Activated CD4-positive, alpha-beta T cell treated with anti-CD3 and anti-CD28 coated beads, Interleukin-2, Interleukin-4, amounts not matched to agents 100 ng/mL and 50 ng/mL, durations not matched to agents 16 hours and 8 hours (primary cell): ENCODE measurements around the gene ARMC2.

Experiments used
- DNase-seq: peaks from one replicate; pipeline ENCODE4 v3.0.0-alpha.2; 2020; ENCODE audit warnings: low spot score

The ARMC2 gene

DNA sequence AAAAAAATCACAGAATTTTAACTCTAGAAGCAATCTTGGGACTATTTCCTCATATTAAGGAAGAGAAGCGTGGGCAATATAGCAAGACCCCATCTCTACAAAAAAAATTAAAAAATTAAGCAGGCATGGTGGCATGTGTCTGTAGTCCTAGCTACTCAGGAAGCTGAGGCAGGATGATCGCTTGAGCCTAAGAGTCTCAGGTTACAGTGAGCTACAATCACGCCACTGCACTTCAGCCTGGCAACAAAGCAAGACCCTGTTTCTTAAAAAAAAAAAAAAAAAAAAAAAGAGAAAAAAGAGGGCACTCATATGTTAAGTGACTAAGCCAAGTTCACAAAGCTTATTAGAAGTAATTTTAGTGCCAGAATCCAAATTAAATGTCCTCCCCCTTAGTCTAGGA, 145.7 kb downstream of the ARMC2 start:
- no peak for DNase-seq

DNA sequence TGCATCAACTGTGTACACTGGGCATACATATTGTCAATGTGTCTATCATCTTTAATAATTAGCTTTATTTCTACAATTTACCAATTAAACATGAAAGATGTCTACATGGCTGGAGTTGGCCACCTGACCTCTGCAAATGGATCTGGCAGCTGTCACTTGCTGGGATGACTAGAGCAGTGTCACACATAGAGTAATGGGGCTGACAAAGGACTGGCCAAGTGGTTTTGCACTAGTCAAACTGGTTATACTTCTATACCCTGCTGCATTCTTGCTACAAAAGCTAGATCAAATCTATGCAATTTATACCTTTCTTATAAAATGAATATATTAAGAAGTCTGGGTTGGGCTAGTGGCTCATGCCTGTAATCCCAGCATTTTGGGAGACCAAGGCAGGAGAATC, 147.1 kb downstream of the ARMC2 start:
- DNase-seq = no peak

- DNase-seq = no peak
Observed at GRCh38 chr6:108996208-108996607, 148.0 kb downstream of the ARMC2 start.

DNA sequence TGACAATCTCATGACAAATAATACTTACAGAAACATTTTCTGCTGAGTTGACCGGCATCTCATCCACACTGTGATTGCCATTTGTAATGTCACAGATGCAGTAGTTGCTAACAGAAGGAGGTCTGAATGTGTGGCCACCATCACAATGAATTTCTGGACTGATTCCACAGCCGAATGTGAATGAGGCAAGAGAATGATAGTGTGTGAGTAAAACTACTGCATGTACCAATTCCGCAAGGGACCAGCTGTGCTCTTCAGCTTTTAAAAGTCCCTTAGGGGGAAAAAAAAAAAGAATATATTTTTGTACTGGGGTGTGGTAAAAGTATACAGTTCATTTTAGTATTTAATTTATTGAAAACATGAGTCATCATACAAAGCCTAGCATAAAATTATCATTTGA, 150.3 kb downstream of the ARMC2 start:
- DNase-seq = no peak

DNA sequence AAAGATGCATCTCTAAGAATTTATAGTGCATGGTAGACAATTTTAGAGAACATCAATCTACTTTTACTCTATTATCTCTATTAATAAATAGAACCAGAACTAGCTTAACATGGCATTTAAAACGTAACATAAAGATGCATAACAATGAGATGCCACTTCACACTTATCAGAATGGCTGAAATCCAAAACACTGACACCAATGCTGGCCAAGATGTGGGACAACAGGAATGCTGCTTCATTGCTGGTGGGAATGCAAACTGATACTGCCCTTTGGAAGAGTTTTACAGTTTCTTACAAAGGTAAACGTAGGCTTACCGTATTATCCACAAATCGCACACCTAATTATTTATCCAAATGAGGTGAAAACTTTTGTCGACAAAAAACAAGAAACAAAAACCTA, 151.2 kb downstream of the ARMC2 start:
- DNase-seq = no peak

DNA sequence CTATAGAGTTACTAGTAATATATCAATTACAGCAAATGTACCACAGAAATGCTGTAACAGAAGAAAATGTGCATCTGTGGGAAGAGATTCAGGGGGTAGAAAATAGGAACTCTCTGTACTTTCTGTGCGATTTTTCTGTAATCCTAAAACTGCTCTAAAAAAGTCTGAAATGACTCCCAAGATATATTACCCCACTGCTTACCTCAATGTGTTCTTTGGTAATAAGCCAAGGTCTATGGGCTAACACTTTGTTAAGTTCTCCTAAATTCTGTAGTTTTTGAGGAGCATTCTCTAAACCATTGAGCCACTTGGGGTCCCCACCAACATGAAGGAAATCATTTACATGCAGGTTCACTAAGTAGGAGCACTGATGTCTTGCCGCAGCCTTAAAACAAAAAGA, 152.1 kb downstream of the ARMC2 start:
- no peak for DNase-seq

DNA sequence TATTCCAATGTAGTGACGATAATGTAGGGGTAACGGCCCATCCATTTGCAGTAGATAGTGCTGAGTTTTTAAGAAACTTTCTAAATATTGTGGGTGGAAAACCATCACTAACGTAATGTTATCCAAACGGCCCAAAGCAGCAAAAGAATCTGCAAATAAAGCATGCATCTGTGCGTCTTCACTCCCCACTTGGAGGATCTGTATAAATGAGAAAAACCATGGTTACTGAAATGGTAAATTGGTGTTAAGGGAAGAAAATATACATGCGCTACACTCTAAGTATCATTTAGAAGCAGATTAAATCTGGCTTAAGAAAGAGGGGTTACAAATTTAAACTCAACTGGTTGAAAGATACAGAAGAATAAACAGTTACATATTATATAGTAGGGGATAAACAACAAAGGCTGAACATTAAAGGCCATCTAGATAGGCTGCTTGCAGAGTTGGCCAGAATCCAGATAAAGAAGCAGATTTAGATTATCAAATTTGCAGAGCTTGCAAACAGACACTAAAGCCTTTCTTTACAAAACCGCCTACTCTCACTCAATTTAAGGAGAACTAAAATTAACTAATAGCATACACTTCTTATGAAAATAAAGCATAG, 153.2 kb downstream of the ARMC2 start:
- DNase-seq = no peak

DNA sequence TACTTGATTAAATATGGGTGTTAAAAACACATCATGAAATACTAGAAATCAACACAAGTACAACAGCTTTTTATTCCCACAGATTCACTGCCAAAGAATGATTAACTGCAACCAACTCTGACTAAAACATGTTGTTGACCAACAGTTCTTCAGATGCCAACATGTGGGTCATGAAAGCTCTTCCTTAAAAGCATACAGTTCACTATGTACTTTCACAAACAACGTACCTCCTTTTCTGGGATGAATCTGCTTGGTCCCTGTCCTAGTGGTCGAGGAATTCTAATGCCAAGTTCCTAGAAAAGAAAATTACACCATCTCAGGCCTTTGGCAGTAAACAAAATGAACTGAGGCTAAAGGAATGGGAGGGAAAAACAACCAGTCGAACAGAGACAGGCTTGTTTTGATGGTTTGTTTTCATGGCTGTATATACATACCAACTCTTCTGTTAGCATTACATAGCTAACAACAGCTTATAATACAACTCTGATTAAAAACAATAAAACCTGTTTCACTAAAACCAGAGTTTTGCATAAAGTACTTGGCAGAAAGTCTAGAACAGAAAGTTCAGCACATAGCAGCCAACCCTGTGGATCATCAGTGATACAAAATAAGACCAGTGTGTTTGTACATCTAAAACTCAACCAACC, 154.0 kb downstream of the ARMC2 start:
- no peak for DNase-seq

DNA sequence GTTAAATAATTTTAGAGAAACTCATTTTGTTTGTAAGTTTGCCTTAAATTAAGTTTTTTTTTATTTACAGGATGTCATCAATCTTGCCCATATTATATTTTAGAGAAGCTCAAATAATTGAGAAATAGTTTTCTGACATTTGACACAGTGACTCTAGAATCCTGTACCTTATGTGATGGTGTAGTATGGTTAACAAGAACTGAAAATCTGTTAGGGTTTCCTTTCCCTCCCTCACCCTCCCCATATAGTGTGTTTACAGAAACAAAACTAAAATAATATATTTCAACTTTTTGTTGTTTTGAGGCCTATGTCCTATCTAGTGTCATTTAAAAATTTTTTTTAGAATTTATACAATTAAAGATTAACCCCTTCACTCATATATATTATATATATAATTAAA, 154.7 kb downstream of the ARMC2 start:
- no peak for DNase-seq

DNA sequence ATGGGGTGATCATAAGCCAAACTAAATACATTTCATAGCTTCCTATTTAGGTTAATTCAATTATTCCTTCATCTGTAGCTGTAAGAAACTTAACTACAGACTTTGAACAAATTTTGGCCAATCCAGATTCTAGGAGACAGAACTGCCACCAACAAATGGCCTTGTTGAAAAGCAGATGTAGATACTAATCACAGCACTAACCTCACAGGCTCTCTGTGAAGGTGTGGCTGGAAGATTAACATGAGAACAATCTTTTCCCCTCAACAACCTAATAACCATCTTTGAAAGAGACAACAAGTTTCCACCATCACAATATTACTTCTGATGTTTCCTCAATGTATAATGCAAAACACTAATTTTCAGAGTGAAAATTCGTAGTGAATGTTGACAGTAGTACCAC, 158.6 kb downstream of the ARMC2 start:
- no peak for DNase-seq

- DNase-seq = no peak
Observed at GRCh38 chr6:109007521-109007920, 159.3 kb downstream of the ARMC2 start.

DNA sequence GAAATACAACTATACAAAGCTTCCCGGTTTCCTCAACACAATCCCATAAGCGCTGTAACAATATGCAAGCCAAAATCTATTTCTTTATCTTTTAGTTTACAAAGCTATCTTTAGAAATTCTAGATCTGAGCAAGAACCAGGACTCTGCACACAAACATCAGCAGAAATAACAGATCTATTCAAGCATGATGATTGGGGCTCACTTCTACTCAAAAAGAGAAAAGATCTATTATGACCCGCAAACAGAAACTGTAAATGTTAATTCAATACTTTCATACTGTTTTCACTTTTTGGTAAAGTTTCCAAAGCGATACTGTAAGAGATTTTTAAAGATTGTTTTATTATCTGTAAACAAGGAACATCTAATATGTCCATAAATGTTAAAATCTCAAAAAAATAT, 159.8 kb downstream of the ARMC2 start:
- peak; percentile 10 for DNase-seq

DNA sequence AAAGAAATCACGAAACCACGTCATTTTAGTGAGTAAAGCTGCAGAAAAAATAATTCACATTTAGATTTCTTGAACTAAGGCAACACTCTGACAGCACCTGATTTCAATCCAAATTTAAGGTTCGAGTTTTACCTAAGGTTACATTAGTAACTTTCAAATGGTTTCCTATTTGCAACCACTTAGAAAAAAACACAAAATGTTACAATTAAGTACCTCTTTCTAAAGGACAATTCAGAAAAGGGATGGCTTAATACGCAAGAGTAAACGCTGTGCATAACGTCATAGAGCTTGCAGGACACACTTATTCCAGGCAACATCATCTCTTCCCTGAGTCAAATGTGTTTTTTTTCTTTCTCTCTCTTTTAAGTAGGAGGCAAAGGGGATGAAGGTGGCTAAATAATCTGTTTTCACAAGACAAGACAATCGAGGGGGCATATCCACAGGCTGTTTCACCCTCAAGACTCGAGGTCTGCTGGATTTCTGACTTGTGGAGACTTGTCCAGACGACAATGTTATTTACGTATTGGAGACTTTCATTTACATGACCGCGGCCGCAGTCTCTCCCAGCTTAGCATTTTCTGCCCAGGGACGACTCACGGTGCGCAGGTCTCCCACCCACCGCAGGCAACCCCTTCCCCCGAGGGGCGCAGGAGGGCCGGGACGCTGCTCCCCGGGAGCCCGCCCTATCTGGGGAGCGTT, 160.5 kb downstream of the ARMC2 start:
- DNase-seq = peak; percentile 1

GRCh38 chr6:109009236-109009961, 161.2 kb downstream of the ARMC2 start:
- peak; percentile 85 for DNase-seq

- no peak for DNase-seq
Observed at GRCh38 chr6:109009962-109010704, 161.9 kb downstream of the ARMC2 start.

DNA sequence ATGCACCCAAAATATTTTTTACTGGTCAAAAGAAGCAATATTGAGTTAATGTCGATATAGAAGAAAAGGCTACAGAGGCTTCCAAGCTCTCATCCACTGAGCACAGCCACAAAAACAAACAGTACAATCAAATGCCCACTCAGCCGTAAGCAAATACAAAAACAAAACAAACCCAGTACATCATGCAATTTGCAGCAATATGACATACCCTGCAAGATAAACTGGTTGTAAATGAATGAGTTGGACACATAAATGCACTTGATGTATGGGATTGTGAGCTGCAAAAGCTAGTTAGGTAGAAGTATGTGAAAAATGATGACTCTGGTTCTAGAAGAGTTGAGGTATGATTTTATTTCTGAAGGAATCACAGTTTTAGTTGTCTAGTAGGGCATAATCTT, 162.5 kb downstream of the ARMC2 start:
- no peak for DNase-seq

DNA sequence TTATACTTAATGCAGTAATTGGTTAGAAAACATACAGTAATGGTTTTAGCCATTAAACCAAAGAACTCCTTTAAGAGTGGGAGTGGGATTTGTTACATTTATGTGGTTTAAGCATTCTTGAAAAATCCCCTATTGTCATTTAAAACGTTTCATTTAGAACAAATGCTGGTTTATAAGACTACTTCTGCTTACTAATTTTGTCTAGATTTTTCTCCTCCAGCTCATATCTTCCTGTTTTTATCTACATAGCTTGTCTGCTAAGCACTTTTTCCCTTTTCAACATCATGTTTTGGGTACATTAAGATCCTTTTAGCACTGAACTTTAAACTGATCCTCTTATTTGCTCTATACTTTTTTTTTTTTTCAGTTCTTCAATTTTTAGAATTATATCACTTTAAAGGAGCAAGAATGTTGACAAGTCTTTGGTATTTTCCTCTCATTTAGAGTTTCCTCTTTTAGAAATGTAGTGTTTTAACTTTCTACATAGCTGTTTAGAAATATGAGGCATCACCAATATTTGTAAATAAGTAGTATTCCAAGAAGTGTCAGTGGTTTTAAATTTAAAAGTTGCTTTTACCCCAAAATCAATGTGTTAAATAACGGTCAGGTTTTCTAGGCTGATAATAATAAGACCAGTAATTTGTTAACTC, 165.6 kb downstream of the ARMC2 start:
- DNase-seq = no peak

DNA sequence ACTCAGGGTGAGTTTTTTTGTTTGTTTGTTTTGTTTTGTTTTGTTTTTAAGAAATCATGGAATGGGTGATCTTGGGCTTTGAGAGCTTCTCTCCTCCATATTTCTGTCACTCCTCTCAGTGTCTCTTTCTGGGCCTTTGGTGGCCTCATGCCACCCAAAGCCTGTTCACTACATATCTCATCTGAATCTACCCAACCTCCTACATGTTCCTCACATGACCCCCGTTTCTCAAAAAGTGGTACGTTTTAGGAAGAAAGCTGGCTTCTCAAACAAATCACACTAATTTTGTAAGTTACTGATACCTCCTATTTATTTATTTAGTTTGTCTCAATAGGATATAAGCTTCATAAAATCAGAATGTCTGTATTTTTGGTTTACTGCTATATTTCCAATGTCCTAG, 166.4 kb downstream of the ARMC2 start:
- no peak for DNase-seq

GRCh38 chr6:109015176-109015575, 167.0 kb downstream of the ARMC2 start:
- no peak for DNase-seq

DNA sequence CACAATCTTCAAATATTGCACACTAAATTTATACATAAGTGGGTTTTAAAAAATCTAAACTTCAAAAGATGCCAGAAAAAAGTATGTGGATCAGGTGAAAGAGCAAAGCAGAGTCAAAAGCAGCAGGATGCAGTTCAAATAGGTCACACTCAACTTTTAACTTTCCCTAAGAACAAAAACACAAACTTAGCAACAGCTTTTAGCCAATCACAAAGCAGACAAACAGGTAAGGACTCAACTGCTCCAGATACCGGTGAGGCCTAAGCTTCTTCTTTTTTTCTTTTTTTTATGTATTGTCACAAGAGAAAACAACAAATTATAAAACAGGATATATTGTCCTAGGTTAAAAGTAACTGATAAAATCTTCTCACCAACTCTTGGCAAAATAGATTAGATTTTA, 171.7 kb downstream of the ARMC2 start:
- no peak for DNase-seq

DNA sequence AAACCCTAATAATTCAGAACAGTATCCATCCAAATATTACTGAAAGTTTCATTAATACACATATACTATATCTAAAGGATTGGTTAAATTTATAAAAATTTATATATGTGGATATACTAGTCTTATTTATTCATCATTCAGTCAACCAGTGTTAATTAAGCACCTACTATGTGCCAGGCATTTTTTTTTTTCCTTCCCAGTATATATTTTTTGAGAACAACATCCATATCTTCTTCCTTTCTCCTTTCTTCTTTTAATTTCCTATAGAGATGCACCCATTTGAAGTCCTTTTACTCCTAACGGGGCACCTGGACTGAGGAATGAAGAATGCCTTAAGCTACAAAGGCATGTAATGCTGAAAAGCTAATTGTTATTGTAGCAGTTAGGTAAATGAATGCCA, 173.6 kb downstream of the ARMC2 start:
- DNase-seq = no peak
